Endothelial cell (in vitro differentiated cells): ENCODE data around the gene PYY. TPM values are rescaled to one million over a fixed set of nuclear protein-coding genes. Genes with fewer than 3 reads are reported as not detected.

Experiments
- DNase-seq: peaks from one replicate; pipeline ENCODE4 v3.0.0; 2021; ENCODE audit warnings: low spot score
- H3K27ac Mint-ChIP-seq: one replicate; pipeline ENCODE4 v1.8.0; 2021; ENCODE audit warnings: mixed read lengths, inconsistent platforms; ENCODE audit not compliant: unreplicated experiment
- H3K27me3 Mint-ChIP-seq: one replicate; pipeline ENCODE4 v1.8.0; 2021; ENCODE audit warnings: mild to moderate bottlenecking, moderate library complexity, mixed read lengths, inconsistent platforms; ENCODE audit not compliant: unreplicated experiment
- H3K36me3 Mint-ChIP-seq: one replicate; pipeline ENCODE4 v1.8.0; 2021; ENCODE audit warnings: mild to moderate bottlenecking, low read depth, mixed read lengths, inconsistent platforms; ENCODE audit not compliant: unreplicated experiment
- H3K4me1 Mint-ChIP-seq: one replicate; pipeline ENCODE4 v1.8.0; 2021; ENCODE audit warnings: mild to moderate bottlenecking, mixed read lengths, inconsistent platforms; ENCODE audit not compliant: unreplicated experiment
- H3K4me3 Mint-ChIP-seq: one replicate; pipeline ENCODE4 v1.8.0; 2021; ENCODE audit warnings: mild to moderate bottlenecking, mixed read lengths, inconsistent platforms; ENCODE audit not compliant: unreplicated experiment
- H3K9me3 Mint-ChIP-seq: one replicate; pipeline ENCODE4 v1.8.0; 2021; ENCODE audit warnings: mixed read lengths, inconsistent platforms; ENCODE audit not compliant: unreplicated experiment
- total RNA-seq: library from RNA; stranded (reverse); fragmentation: NEBNext Ultra II Directional; extraction: Animal tissue kit (Norgen Biotek cat#: 25700); gene quantifications from one replicate; pipeline ENCODE4 v1.2.1, GENCODE V29; 2021; ENCODE audit not compliant: unreplicated experiment
- TF ChIP-seq, protein P1 (sequence below): fragments of 200-600 bp; sonication (generic); IDR thresholded peaks from one replicate; pipeline ENCODE4 v1.5.0; 2021; ENCODE audit warnings: antibody characterized with exemption; ENCODE audit not compliant: unreplicated experiment

Gene PYY
- total RNA-seq, 1 donor from 2014 or later, result not detected

DNA sequence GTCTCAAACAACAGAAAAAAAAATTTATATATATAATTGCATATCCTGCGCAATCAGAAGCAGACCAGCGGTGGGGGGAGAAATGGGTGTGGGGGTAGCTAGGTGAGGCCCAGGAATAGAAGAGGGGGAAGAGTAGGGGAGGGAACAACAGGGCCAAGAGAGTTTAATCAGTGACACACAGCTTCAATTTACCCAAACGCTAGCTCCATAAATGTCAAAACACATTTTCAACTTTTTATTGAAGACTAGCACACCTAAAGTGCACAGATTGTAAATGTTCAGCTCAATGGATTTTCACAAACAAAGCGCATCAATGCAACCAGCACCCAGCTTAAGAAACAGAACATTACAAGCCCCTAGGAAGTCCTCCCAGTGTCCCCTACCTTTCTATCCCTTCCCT lies 25.9 kb upstream of the PYY start:
- no peak for DNase-seq

GRCh38 chr17:43979011-43979410 lies 25.3 kb upstream of the PYY start:
- no peaks in the 10 kb centered on the region for H3K36me3 Mint-ChIP-seq
- no peaks in the 10 kb centered on the region for H3K4me1 Mint-ChIP-seq
- no peak for DNase-seq
- no peak overlapping the region for H3K4me3 Mint-ChIP-seq
- H3K27ac Mint-ChIP-seq, result no peak overlapping the region
- peaks cover 5% of the 10 kb centered on the region for H3K27me3 Mint-ChIP-seq
- H3K9me3 Mint-ChIP-seq, result no peaks in the 10 kb centered on the region
- TF ChIP-seq, protein P1, sequence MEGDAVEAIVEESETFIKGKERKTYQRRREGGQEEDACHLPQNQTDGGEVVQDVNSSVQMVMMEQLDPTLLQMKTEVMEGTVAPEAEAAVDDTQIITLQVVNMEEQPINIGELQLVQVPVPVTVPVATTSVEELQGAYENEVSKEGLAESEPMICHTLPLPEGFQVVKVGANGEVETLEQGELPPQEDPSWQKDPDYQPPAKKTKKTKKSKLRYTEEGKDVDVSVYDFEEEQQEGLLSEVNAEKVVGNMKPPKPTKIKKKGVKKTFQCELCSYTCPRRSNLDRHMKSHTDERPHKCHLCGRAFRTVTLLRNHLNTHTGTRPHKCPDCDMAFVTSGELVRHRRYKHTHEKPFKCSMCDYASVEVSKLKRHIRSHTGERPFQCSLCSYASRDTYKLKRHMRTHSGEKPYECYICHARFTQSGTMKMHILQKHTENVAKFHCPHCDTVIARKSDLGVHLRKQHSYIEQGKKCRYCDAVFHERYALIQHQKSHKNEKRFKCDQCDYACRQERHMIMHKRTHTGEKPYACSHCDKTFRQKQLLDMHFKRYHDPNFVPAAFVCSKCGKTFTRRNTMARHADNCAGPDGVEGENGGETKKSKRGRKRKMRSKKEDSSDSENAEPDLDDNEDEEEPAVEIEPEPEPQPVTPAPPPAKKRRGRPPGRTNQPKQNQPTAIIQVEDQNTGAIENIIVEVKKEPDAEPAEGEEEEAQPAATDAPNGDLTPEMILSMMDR, result no peak

More for the DNA sequence above, 25.9 kb upstream of the PYY start:
- Mint-ChIP-seq H3K27ac (no peak overlapping the region), H3K9me3 (no peaks in the 10 kb centered on the region), H3K36me3 (no peaks in the 10 kb centered on the region), H3K4me1 (no peaks in the 10 kb centered on the region), H3K27me3 (peaks cover 5% of the 10 kb centered on the region), H3K4me3 (no peak overlapping the region)
- TF ChIP-seq, protein P1, result no peak

DNA sequence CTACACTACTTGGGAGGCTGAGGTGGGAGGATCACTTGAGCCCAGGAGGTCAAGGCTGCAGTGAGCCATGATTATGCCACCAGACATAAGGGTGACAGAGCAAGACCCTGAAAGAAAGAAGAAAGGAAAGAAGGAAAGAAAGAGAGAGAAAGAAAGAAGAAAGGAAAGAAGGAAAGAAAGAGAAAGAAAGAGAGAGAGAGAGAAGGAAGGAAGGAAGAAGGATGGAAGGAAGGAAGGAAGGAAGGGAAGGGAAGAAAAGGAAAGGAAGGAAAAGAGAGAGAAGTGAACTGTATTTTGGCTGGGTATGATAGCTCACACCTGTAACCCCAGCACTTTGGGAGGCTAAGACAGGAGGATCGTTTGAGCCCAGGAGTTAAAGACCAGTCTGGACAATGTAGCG lies 24.3 kb upstream of the PYY start:
- H3K4me3 Mint-ChIP-seq, result no peak overlapping the region
- TF ChIP-seq, protein P1, result no peak
- peaks cover 4% of the 10 kb centered on the region for H3K27me3 Mint-ChIP-seq
- DNase-seq, result no peak
- no peaks in the 10 kb centered on the region for H3K9me3 Mint-ChIP-seq
- H3K36me3 Mint-ChIP-seq, result no peaks in the 10 kb centered on the region
- no peak overlapping the region for H3K27ac Mint-ChIP-seq
- H3K4me1 Mint-ChIP-seq, result no peaks in the 10 kb centered on the region

DNA sequence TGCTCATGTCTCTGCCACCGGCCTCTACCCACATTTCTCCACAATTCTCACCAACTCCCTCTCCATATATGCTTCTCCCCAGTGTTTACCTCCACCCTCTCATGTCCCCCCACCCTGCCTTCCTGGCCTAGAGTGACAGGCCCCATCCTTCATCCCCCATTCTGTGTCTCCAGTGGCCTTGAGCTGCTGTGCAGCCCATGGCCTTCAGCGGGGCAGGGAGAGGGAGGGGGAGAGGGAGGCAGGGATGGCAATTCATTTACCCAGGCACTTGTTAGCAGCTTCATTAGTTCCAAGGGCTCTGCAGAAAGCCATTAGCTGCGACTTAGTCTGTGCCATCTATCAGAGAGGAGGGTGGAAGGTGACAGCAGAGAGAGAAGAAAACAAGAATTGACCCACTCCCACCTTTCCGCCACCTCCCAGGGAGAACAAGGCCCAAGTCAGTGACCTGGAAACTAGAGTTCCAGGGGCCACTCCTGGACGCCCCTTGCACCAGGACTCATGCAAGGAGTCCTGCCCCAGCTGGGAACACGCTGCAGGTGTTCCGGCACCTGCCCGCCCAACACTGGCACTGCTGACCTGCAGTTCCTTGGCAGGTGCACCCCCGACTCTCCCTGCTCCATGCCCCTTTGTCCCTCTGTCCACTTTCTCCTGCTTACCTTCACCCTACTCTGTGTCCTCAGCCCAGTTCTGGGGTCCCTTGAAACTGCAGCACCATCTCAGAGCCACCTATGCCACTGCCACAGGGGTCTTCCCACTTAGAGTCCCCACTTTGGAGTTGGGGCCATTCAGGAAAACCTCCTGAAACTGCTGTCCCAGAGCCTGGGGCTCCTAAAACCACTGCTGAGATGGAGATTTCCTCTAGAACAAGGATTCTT lies 23.5 kb upstream of the PYY start:
- H3K4me3 Mint-ChIP-seq, result no peak overlapping the region
- no peak for DNase-seq
- H3K27me3 Mint-ChIP-seq, result peaks cover 2% of the 10 kb centered on the region
- H3K27ac Mint-ChIP-seq, result no peak overlapping the region
- no peaks in the 10 kb centered on the region for H3K9me3 Mint-ChIP-seq
- TF ChIP-seq, protein P1, result no peak
- no peaks in the 10 kb centered on the region for H3K36me3 Mint-ChIP-seq
- no peaks in the 10 kb centered on the region for H3K4me1 Mint-ChIP-seq

DNA sequence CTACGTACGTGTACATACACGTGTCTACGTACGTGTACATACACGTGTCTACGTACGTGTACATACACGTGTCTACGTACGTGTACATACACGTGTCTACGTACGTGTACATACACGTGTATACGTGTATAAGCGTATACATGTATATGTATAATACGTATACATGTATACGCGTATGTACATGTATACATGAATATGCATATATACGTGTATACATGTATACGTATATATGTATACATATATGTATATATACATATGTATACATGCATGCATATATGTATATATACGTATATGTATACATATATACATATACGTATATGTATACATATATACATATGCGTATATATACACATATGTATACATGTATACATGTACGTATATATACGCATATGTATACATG lies 22.2 kb upstream of the PYY start:
- H3K36me3 Mint-ChIP-seq, result no peaks in the 10 kb centered on the region
- no peak overlapping the region for H3K27ac Mint-ChIP-seq
- no peaks in the 10 kb centered on the region for H3K9me3 Mint-ChIP-seq
- H3K27me3 Mint-ChIP-seq, result peaks cover 2% of the 10 kb centered on the region
- no peak for DNase-seq
- H3K4me3 Mint-ChIP-seq, result no peak overlapping the region
- H3K4me1 Mint-ChIP-seq, result no peaks in the 10 kb centered on the region
- TF ChIP-seq, protein P1, result no peak
